A549 (cell line): Measurements from ENCODE around the gene NSUN3. TPM values are rescaled to one million over a fixed set of nuclear protein-coding genes. Genes with fewer than 3 reads are reported as not detected.
A peak's percentile ranks its signal among the peaks of the same experiment; 100 is the strongest.

Source experiments
- ATAC-seq, 2 experiments: fragments of 200-7000 bp in 1 of 2; fragments of >200 bp in 1 of 2; cut with Nextera tagmentation in 1 of 2; cut with Tn5 transposase in 1 of 2; 3 replicates each; pipeline versions ENCODE4 v1.8.0 to v1.9.1; 2018 to 2020; ENCODE audit warnings: mild to moderate bottlenecking in 1 of 2, moderate library complexity in 1 of 2
- CTCF ChIA-PET: fragments of 300-600 bp; sonication (Branson Sonifier 250); formaldehyde crosslinking; extraction: SDS; loops from one replicate; lab custom pipeline; 2021; ENCODE audit warnings: antibody characterized with exemption, inconsistent platforms; lab: Yijun Ruan, JAX
- POLR2A ChIA-PET: fragments of 350-600 bp; formaldehyde crosslinking; extraction: SDS; loops from one replicate; lab custom pipeline; 2021; ENCODE audit warnings: antibody characterized with exemption, inconsistent platforms; lab: Yijun Ruan, JAX
- DNase-seq, 2 experiments: peaks; one replicate each; pipeline versions ENCODE4 v3.0.0 to v3.0.0-alpha.2; 2011 to 2016; ENCODE audit warnings: low read depth in 1 of 2, low spot score in 1 of 2
- FAIRE-seq: peaks from 2 replicates; lab custom pipeline; 2011; peaks lifted over from hg19 to GRCh38; lab: Jason Lieb, UNC
- H3K27ac ChIP-seq, 2 experiments: fragments of >200 bp; sonication (Bioruptor Twin); formaldehyde crosslinking; 3 replicates each; pipeline ENCODE4 v1.5.1; 2016 to 2017
- H3K4me1 ChIP-seq: fragments of >200 bp; sonication (Bioruptor Twin); formaldehyde crosslinking; 3 replicates; pipeline ENCODE4 v1.6.1; 2016
- H3K4me2 ChIP-seq: fragments of >200 bp; sonication (Bioruptor Twin); formaldehyde crosslinking; 3 replicates; pipeline ENCODE4 v1.6.1; 2016
- H3K4me3 ChIP-seq: fragments of >200 bp; sonication (Bioruptor Twin); formaldehyde crosslinking; 3 replicates; pipeline ENCODE4 v1.5.1; 2016
- H3K9me3 ChIP-seq: fragments of >200 bp; sonication (Bioruptor Twin); formaldehyde crosslinking; 3 replicates; pipeline ENCODE4 v1.6.1; 2016
- BHLHE40 ChIP-seq: IDR thresholded peaks from 2 replicates; pipeline ENCODE4 v1.6.1; 2012; ENCODE audit warnings: low read depth, low read length, inconsistent platforms
- CHD2 ChIP-seq: fragments of 150-350 bp; IDR thresholded peaks from 2 replicates; pipeline ENCODE4 v1.6.1; 2014; ENCODE audit warnings: low read length; ENCODE audit not compliant: partially characterized antibody
- CHD4 ChIP-seq: fragments of 200-600 bp; sonication (generic); IDR thresholded peaks from 2 replicates; pipeline ENCODE4 v1.6.1; 2016; ENCODE audit warnings: antibody characterized with exemption, mild to moderate bottlenecking, borderline replicate concordance
- CTCF ChIP-seq: fragments of >200 bp; sonication (Bioruptor Twin); formaldehyde crosslinking; IDR thresholded peaks from 3 replicates; pipeline ENCODE4 v1.5.1; 2016
- EHMT2 ChIP-seq: fragments of 200-600 bp; sonication (generic); IDR thresholded peaks from 2 replicates; pipeline ENCODE4 v1.6.1; 2016; ENCODE audit warnings: antibody characterized with exemption, low read depth, mild to moderate bottlenecking, moderate library complexity
- FOXS1 ChIP-seq: fragments of 250-450 bp; sonication (Bioruptor Pico); IDR thresholded peaks from 2 replicates; pipeline ENCODE4 v1.5.0; 2020; ENCODE audit warnings: mild to moderate bottlenecking, moderate library complexity
- HDAC2 ChIP-seq: fragments of 200-600 bp; sonication (generic); IDR thresholded peaks from 2 replicates; pipeline ENCODE4 v1.6.1; 2016
- HOXA7 ChIP-seq: fragments of 250-450 bp; sonication (Bioruptor Pico); IDR thresholded peaks from 2 replicates; pipeline ENCODE4 v1.5.0; 2020; ENCODE audit warnings: mild to moderate bottlenecking, moderate library complexity
- JUNB ChIP-seq: fragments of >200 bp; sonication (Bioruptor Twin); formaldehyde crosslinking; IDR thresholded peaks from 2 replicates; pipeline ENCODE4 v1.6.1; 2016
- KDM1A ChIP-seq: fragments of 200-600 bp; sonication (generic); IDR thresholded peaks from 2 replicates; pipeline ENCODE4 v1.6.1; 2016; ENCODE audit warnings: low read depth, mild to moderate bottlenecking
- KDM5A ChIP-seq: fragments of 200-600 bp; sonication (generic); IDR thresholded peaks from 2 replicates; pipeline ENCODE4 v1.6.1; 2016; ENCODE audit warnings: antibody characterized with exemption, mild to moderate bottlenecking
- MAZ ChIP-seq: fragments of 150-350 bp; IDR thresholded peaks from 2 replicates; pipeline ENCODE4 v1.6.1; 2014; ENCODE audit warnings: antibody characterized with exemption, low read depth, low read length, borderline replicate concordance
- RFX5 ChIP-seq: fragments of 450-650 bp; IDR thresholded peaks from 2 replicates; pipeline ENCODE4 v1.7.1; 2014; ENCODE audit warnings: antibody characterized with exemption, mild to moderate bottlenecking, moderate library complexity
- RNF2 ChIP-seq: fragments of 200-600 bp; sonication (generic); IDR thresholded peaks from 2 replicates; pipeline ENCODE4 v1.6.1; 2016; ENCODE audit warnings: low read depth, mild to moderate bottlenecking, antibody characterized with exemption, moderate library complexity, borderline replicate concordance
- USF2 ChIP-seq: fragments of 450-650 bp; IDR thresholded peaks from 2 replicates; pipeline ENCODE4 v1.6.1; 2014; ENCODE audit warnings: antibody characterized with exemption
- ZFP36 ChIP-seq: fragments of 450-650 bp; IDR thresholded peaks from 2 replicates; pipeline ENCODE4 v1.6.1; 2014; ENCODE audit warnings: borderline replicate concordance; ENCODE audit not compliant: partially characterized antibody
- WGBS: methylation state at CpG from one replicate; pipeline ENCODE4 v1.1.6; 2017; ENCODE audit errors: missing lambda C conversion rate; 5-methylcytosine and 5-hydroxymethylcytosine counted together
- polyA plus RNA-seq, 4 experiments: library from polyadenylated mRNA; depleted of rRNA in 3 of 4; stranded (reverse); fragments of >200 nt; fragmentation: RNase III in 1 of 4; extraction: RNeasy Plus Mini Kit Qiagen cat#74134 plus additional on column Dnase treatment in 1 of 4; gene quantifications; 2 replicates in 3 of 4; 3 replicates in 1 of 4; pipeline ENCODE4 v1.2.3, GENCODE V29; 2011 to 2017
- TF ChIP-seq, protein P1 (sequence below): fragments of 250-450 bp; sonication (Bioruptor Pico); IDR thresholded peaks from 2 replicates; pipeline ENCODE4 v1.5.0; 2021; ENCODE audit warnings: mild to moderate bottlenecking, moderate library complexity, borderline replicate concordance
- TF ChIP-seq, protein P2 (sequence below): fragments of >200 bp; sonication (Bioruptor Twin); formaldehyde crosslinking; IDR thresholded peaks from 2 replicates; pipeline ENCODE4 v1.6.1; 2016
- TF ChIP-seq, protein P3 (sequence below): IDR thresholded peaks from 2 replicates; pipeline ENCODE4 v1.6.1; 2012
- TF ChIP-seq, protein P4 (sequence below): IDR thresholded peaks from 2 replicates; pipeline ENCODE4 v1.6.1; 2012; ENCODE audit warnings: low read depth, borderline replicate concordance

Gene NSUN3
- polyA plus RNA-seq, 2 of the 4 experiments (the other 2 are of a cell fraction), result 8.6 to 13.5 TPM

DNA sequence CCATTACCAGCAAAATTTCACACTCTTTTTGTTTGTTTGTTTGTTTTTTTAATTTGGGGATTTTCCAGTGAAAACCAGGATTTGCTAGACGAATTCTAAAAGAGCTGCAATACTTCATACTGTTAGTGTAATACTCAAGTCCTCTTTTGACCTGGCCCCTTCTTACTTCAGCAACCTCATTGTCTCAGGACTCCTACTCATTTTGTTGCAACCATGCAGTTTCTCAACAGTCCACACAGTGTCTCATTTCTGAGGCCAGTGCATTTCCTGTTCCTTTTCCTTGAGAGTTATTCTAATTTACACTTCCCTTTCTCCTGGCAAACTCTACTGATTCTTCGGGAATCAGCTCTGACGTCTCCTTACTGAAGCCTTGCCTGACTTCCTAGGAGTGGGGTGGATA is 35.6 kb downstream of the NSUN3 start:
- CTCF ChIA-PET, result interaction anchor here (0.9 to 1.3 kb wide), 2 partner anchors 9 to 12 kb away, joined by 3 read pairs; no protein-coding TSS in a partner anchor
- POLR2A ChIA-PET, result no interaction called here
- Histone ChIP-seq H3K4me3 (no peak overlapping the region), H3K9me3 (no peaks in the 10 kb centered on the region), H3K4me1 (no peaks in the 10 kb centered on the region)
- DNase-seq, result no peak
- 79% methylated on average over 3 of the region's 3 CpGs for WGBS
- no peak for TF ChIP-seq FOXS1 (CRISPR knock-in tag)
- no peak for TF ChIP-seq ZFP36
- TF ChIP-seq, protein P1, sequence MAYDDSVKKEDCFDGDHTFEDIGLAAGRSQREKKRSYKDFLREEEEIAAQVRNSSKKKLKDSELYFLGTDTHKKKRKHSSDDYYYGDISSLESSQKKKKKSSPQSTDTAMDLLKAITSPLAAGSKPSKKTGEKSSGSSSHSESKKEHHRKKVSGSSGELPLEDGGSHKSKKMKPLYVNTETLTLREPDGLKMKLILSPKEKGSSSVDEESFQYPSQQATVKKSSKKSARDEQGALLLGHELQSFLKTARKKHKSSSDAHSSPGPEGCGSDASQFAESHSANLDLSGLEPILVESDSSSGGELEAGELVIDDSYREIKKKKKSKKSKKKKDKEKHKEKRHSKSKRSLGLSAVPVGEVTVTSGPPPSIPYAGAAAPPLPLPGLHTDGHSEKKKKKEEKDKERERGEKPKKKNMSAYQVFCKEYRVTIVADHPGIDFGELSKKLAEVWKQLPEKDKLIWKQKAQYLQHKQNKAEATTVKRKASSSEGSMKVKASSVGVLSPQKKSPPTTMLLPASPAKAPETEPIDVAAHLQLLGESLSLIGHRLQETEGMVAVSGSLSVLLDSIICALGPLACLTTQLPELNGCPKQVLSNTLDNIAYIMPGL (CRISPR knock-in tag), result no peak
- TF ChIP-seq HDAC2, result no peak
- no peak for TF ChIP-seq KDM1A
- TF ChIP-seq, protein P2, sequence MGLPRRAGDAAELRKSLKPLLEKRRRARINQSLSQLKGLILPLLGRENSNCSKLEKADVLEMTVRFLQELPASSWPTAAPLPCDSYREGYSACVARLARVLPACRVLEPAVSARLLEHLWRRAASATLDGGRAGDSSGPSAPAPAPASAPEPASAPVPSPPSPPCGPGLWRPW, result no peak
- TF ChIP-seq MAZ, result no peak
- TF ChIP-seq KDM5A, result no peak
- TF ChIP-seq, all 56 proteins: peak for 0
- ATAC-seq (peak in 1 of 2 experiments; percentile 37; a peak in 2 of 6 replicates), FAIRE-seq (no peak)
- Histone ChIP-seq H3K27ac (no peak overlapping the region), H3K4me2 (no peak overlapping the region)

GRCh38 chr3:94099311-94099710 is 36.5 kb downstream of the NSUN3 start:
- ATAC-seq (no peak), DNase-seq (no peak), FAIRE-seq (no peak)
- POLR2A ChIA-PET, result no interaction called here
- TF ChIP-seq, protein P3, sequence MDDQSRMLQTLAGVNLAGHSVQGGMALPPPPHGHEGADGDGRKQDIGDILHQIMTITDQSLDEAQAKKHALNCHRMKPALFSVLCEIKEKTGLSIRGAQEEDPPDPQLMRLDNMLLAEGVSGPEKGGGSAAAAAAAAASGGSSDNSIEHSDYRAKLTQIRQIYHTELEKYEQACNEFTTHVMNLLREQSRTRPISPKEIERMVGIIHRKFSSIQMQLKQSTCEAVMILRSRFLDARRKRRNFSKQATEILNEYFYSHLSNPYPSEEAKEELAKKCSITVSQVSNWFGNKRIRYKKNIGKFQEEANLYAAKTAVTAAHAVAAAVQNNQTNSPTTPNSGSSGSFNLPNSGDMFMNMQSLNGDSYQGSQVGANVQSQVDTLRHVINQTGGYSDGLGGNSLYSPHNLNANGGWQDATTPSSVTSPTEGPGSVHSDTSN, result no peak
- no peak for TF ChIP-seq JUNB
- TF ChIP-seq BHLHE40, result no peak
- TF ChIP-seq FOXS1 (CRISPR knock-in tag), result no peak
- no peak for TF ChIP-seq MAZ
- TF ChIP-seq ZFP36, result no peak
- TF ChIP-seq EHMT2, result no peak
- TF ChIP-seq CHD2, result no peak
- no peak for TF ChIP-seq RNF2
- TF ChIP-seq HOXA7, result no peak
- TF ChIP-seq, protein P4, sequence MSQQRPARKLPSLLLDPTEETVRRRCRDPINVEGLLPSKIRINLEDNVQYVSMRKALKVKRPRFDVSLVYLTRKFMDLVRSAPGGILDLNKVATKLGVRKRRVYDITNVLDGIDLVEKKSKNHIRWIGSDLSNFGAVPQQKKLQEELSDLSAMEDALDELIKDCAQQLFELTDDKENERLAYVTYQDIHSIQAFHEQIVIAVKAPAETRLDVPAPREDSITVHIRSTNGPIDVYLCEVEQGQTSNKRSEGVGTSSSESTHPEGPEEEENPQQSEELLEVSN, result no peak
- no peak for TF ChIP-seq USF2
- no peak for TF ChIP-seq CHD4
- CTCF ChIA-PET, result interaction anchor here (0.9 kb wide), 1 partner anchor 8 kb away, joined by 3 read pairs; no protein-coding TSS in a partner anchor
- Histone ChIP-seq H3K4me2 (no peak overlapping the region), H3K27ac (no peak overlapping the region), H3K4me1 (no peaks in the 10 kb centered on the region), H3K4me3 (no peak overlapping the region), H3K9me3 (no peaks in the 10 kb centered on the region)
- 90% methylated on average over 1 of the region's 1 CpG for WGBS

DNA sequence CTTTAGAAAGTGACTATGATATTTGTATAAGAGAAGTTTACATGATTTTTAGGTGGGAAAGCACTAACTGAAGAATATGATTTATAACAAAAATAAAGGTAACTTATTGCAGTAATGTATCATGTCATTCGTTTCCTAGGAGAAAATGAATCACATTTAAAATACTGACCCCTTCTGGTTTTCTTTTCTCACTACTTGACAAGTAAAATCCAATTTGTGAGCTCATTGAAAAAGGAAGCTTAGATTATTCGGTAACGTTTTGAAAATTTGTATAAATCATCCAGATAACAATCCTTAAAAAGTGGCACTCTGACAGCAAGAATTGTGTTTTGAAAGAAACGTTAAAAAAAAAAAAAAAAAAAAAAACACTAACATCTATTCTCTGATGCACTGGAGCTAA is 39.0 kb downstream of the NSUN3 start:
- no peak for ATAC-seq
- peak; percentile 29; the same call in 2 of the 3 replicates for TF ChIP-seq CTCF
- TF ChIP-seq RFX5, result no peak
- no peak for TF ChIP-seq CHD4
- TF ChIP-seq, protein P4, result no peak
- no peak for TF ChIP-seq JUNB
- no peaks in the 10 kb centered on the region for H3K9me3 ChIP-seq
- no peak overlapping the region for H3K4me2 ChIP-seq
- H3K4me3 ChIP-seq, result no peak overlapping the region
- POLR2A ChIA-PET, result interaction anchor here (1.0 kb wide), 1 partner anchor 39 kb away, joined by 5 read pairs; no protein-coding TSS in a partner anchor
- H3K4me1 ChIP-seq, result no peaks in the 10 kb centered on the region
- no peak overlapping the region for H3K27ac ChIP-seq
- no peak for FAIRE-seq
- CTCF ChIA-PET, result no interaction called here
- DNase-seq, result peak in 1 of 2 experiments; percentile 18
- WGBS, result 60% methylated on average over 4 of the region's 4 CpGs
